HepG2 (cell line): Measurements from ENCODE around the gene BMPR1B. TPM values are rescaled to one million over a fixed set of nuclear protein-coding genes. Genes with fewer than 3 reads are reported as not detected.
"Not testable (repeated sequence)": the region's sequence is repeated elsewhere in the genome, so short reads cannot be mapped to it uniquely, and the experiment has no call there.

Experiments
- ATAC-seq: fragments of 200-7000 bp; cut with Tn5 transposase; 3 replicates; pipeline ENCODE4 v1.9.1; 2020; ENCODE audit warnings: mild to moderate bottlenecking, moderate library complexity
- BruUV-seq: library from RNA; stranded (reverse); fragments of 400-500 nt; replicated peaks from 2 replicates; lab custom pipeline; 2021; lab: Mats Ljungman, UMichigan
- CTCF ChIA-PET: fragments of 300-600 bp; formaldehyde crosslinking; extraction: SDS; loops from one replicate; lab custom pipeline; 2021; ENCODE audit warnings: low total read pairs, inconsistent platforms, low intra/inter-chr PET ratio; lab: Yijun Ruan, JAX
- POLR2A ChIA-PET: fragments of 350-600 bp; sonication (Branson Sonifier 250); formaldehyde crosslinking; loops from one replicate; lab custom pipeline; 2020; ENCODE audit warnings: antibody characterized with exemption, inconsistent platforms; lab: Yijun Ruan, JAX
- DNase-seq: peaks from one replicate; pipeline ENCODE4 v3.0.0-alpha.2; 2015; ENCODE audit warnings: low spot score
- FAIRE-seq: peaks from 3 replicates; lab custom pipeline; 2011; peaks lifted over from hg19 to GRCh38; lab: Jason Lieb, UNC
- H2AFZ ChIP-seq: one replicate; pipeline ENCODE4 v1.6.1; 2011; ENCODE audit warnings: low read length, inconsistent platforms
- H3K27ac ChIP-seq: fragments of 300-600 bp; 3 replicates; pipeline ENCODE4 v1.8.0; 2011; ENCODE audit warnings: mixed run types, mild to moderate bottlenecking, mixed read lengths, low read length, inconsistent platforms; ENCODE audit not compliant: insufficient read depth; ENCODE audit errors: extremely low read length
- H3K27me3 ChIP-seq, 2 experiments: fragments of 200-600 bp in 1 of 2; 2 replicates in 1 of 2; 3 replicates in 1 of 2; pipeline versions ENCODE4 v1.6.0 to v1.8.0; 2011; ENCODE audit warnings: low read length in 2 of 2, mild to moderate bottlenecking in 2 of 2, moderate library complexity in 2 of 2, inconsistent platforms in 1 of 2; ENCODE audit not compliant: insufficient read depth in 2 of 2, control insufficient read depth in 1 of 2
- H3K36me3 ChIP-seq, 2 experiments: fragments of 200-600 bp in 1 of 2; replicated peaks in 1 of 2; 2 replicates in 1 of 2; 3 replicates in 1 of 2; pipeline versions ENCODE4 v1.5.1 to v1.8.0; 2011; ENCODE audit warnings: low read length in 2 of 2, inconsistent platforms in 1 of 2; ENCODE audit not compliant: insufficient read depth in 2 of 2, control insufficient read depth in 1 of 2
- H3K4me1 ChIP-seq: 2 replicates; pipeline ENCODE4 v1.5.1; 2012; ENCODE audit warnings: low read length, inconsistent platforms; ENCODE audit not compliant: insufficient read depth
- H3K4me2 ChIP-seq: 2 replicates; pipeline ENCODE4 v1.6.0; 2011; ENCODE audit warnings: low read depth, low read length, inconsistent platforms
- H3K4me3 ChIP-seq, 3 experiments: fragments of 200-600 bp in 1 of 3; sonication (generic), shearing (Covaris generic) in 1 of 3; replicated peaks in 1 of 3; 2 replicates each; pipeline ENCODE4 v1.5.1; 2011 to 2016; ENCODE audit warnings: low read length in 3 of 3, inconsistent platforms in 2 of 3, low read depth in 2 of 3, mild to moderate bottlenecking in 2 of 3, control low read depth in 1 of 3, mixed read lengths in 1 of 3; ENCODE audit not compliant: insufficient read depth in 1 of 3
- H3K79me2 ChIP-seq: one replicate; pipeline ENCODE4 v1.6.1; 2011; ENCODE audit warnings: low read length, inconsistent platforms; ENCODE audit not compliant: insufficient read depth
- H3K9ac ChIP-seq: 2 replicates; pipeline ENCODE4 v1.6.0; 2011; ENCODE audit warnings: mild to moderate bottlenecking, low read depth, low read length, inconsistent platforms; ENCODE audit not compliant: insufficient read depth
- H3K9me3 ChIP-seq: 2 replicates; pipeline ENCODE4 v1.5.1; 2012; ENCODE audit warnings: mild to moderate bottlenecking, low read length
- H4K20me1 ChIP-seq: 2 replicates; pipeline ENCODE4 v1.6.0; 2011; ENCODE audit warnings: inconsistent platforms, mild to moderate bottlenecking, low read length, moderate library complexity; ENCODE audit not compliant: insufficient read depth
- KLF13 ChIP-seq: sonication (generic); formaldehyde crosslinking; IDR thresholded peaks from 2 replicates; pipeline ENCODE4 v1.4.0; 2020; ENCODE audit warnings: mild to moderate bottlenecking, missing genetic modification reagents
- ZNF430 ChIP-seq: sonication (generic); formaldehyde crosslinking; IDR thresholded peaks from 2 replicates; pipeline ENCODE4 v1.9.0; 2021; ENCODE audit warnings: mild to moderate bottlenecking, missing genetic modification reagents
- WGBS: methylation state at CpG from one replicate; pipeline ENCODE4 v1.1.6; 2017; ENCODE audit warnings: low lambda C conversion rate; 5-methylcytosine and 5-hydroxymethylcytosine counted together
- in situ Hi-C: cut with HindIII; loops from 2 replicates; pipeline ENCODE4 v1.10.0; 2017; ENCODE audit warnings: low pct_unique_long_range_greater_than_20kb; ENCODE audit not compliant: extremely low pct_ligation_motif_present
- intact Hi-C: fragments of 100-400 bp; cut with micrococcal nuclease; formaldehyde crosslinking; loops from one replicate; pipeline ENCODE4 v1.10.0; 2022; ENCODE audit not compliant: unreplicated experiment
- polyA plus RNA-seq, 8 experiments: library from polyadenylated mRNA; depleted of rRNA in 3 of 8; stranded (reverse) in 7 of 8; unstranded in 1 of 8; fragments of >200 nt; fragmentation: Illumina TruSeq in 4 of 8; extraction: Trizol in 4 of 8; gene quantifications; 2 replicates each; pipeline versions ENCODE4 v1.2.1 to v1.2.3, GENCODE V29; 2011 to 2016; ENCODE audit warnings: low read depth in 4 of 8, missing spikeins in 1 of 8, mixed read lengths in 1 of 8; ENCODE audit not compliant: insufficient read depth in 1 of 8
- total RNA-seq, 5 experiments: library from RNA; depleted of rRNA; stranded (reverse); fragments of >200 nt; fragmentation: Illumina TruSeq; extraction: Trizol; gene quantifications; 2 replicates each; pipeline ENCODE4 v1.2.3, GENCODE V29; 2016; ENCODE audit warnings: low read depth in 1 of 5
- TF ChIP-seq, protein P1 (sequence below): IDR thresholded peaks from 2 replicates; pipeline ENCODE4 v1.4.0; 2020; ENCODE audit warnings: mild to moderate bottlenecking, missing genetic modification reagents
- TF ChIP-seq, protein P2 (sequence below): sonication (generic); formaldehyde crosslinking; IDR thresholded peaks from 2 replicates; pipeline ENCODE4 v1.5.0; 2020; ENCODE audit warnings: mild to moderate bottlenecking, low read depth, missing genetic modification reagents, borderline replicate concordance
- TF ChIP-seq, protein P3 (sequence below): sonication (generic); formaldehyde crosslinking; conservative IDR thresholded peaks from 2 replicates; pipeline ENCODE4 v1.8.0; 2022; ENCODE audit warnings: low read depth, missing genetic modification reagents
- TF ChIP-seq, protein P4 (sequence below), 2 experiments: IDR thresholded peaks; 2 replicates each; pipeline ENCODE4 v1.6.1; 2011 to 2012; ENCODE audit warnings: low read length in 2 of 2, borderline replicate concordance in 1 of 2, low read depth in 1 of 2, mild to moderate bottlenecking in 1 of 2, moderate library complexity in 1 of 2

The BMPR1B gene
- total and polyA plus RNA-seq, 2 of the 13 experiments (the other 11 are each of a cell fraction or from before 2014, with no cell fraction given) = 0.07 TPM; not detected in 1

DNA sequence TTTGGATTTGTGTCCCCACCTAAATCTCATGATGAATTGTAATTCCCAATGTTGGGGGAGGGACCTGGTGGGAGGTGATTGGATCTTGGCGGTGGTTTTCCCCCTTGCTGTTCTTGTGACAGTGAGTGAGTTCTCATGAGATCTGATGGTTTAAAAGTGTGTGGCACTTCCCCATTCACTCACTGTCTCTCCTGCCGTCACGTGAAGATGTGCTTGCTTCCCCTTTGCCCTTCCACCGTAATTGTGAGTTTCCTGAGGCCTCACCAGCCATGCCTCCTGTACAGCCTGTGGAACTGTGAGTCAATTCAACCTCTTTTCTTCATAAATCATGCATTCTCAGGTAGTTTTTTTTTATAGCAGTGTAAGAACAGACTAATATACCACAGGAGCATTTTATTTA lies 304.0 kb downstream of the BMPR1B start:
- POLR2A ChIA-PET, H3K4me1 ChIP-seq, H3K79me2 ChIP-seq, H4K20me1 ChIP-seq, H3K9ac ChIP-seq, H3K27me3 ChIP-seq, H3K27ac ChIP-seq, H2AFZ ChIP-seq, CTCF ChIA-PET, ATAC-seq, H3K4me2 ChIP-seq, intact Hi-C loops, H3K4me3 ChIP-seq, FAIRE-seq, H3K36me3 ChIP-seq, BruUV-seq, H3K9me3 ChIP-seq, in situ Hi-C loops, DNase-seq: not testable (repeated sequence)
- 7% methylated on average over 4 of the region's 4 CpGs for WGBS

DNA sequence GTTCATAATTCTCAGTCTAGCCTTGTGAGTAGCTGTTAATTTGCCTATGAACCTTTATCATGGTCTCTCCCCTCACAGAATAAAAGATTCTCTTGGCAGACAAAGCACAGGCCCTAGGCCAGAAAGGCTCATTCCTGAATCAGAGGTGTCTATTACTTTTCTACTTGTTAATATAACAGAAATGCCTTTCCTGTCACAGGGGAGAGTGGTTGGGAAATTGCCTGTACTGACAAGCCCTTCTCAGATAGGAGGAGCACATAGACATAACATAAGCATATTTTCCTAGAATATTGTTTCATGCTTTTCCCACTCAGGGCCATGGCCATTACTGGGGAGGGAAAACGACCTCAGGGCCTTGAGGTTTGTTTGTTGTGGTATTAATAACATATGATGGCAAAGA lies 308.3 kb downstream of the BMPR1B start:
- Histone ChIP-seq H3K4me3 (no peak overlapping the region), H3K9ac (no peak overlapping the region), H3K27ac (no peak overlapping the region), H3K4me1 (no peaks in the 10 kb centered on the region), H3K79me2 (no peaks in the 10 kb centered on the region), H3K9me3 (no peaks in the 10 kb centered on the region), H2AFZ (no peak overlapping the region), H3K36me3 (no peaks in the 10 kb centered on the region), H3K4me2 (no peak overlapping the region), H3K27me3 (0 out of 5 replicates have a peak, but pooled peaks cover 0 to 3% of the 10 kb centered on the region in 2 experiments), H4K20me1 (no peaks in the 10 kb centered on the region)
- intact Hi-C loops = no loop called here
- DNase-seq = no peak
- in situ Hi-C loops = no loop called here
- ATAC-seq = no peak
- POLR2A ChIA-PET = no interaction called here
- CTCF ChIA-PET = no interaction called here
- FAIRE-seq = no peak
- WGBS = 0% methylated on average over 1 of the region's 1 CpG
- no TSS peak for BruUV-seq
- TF ChIP-seq, protein P1, sequence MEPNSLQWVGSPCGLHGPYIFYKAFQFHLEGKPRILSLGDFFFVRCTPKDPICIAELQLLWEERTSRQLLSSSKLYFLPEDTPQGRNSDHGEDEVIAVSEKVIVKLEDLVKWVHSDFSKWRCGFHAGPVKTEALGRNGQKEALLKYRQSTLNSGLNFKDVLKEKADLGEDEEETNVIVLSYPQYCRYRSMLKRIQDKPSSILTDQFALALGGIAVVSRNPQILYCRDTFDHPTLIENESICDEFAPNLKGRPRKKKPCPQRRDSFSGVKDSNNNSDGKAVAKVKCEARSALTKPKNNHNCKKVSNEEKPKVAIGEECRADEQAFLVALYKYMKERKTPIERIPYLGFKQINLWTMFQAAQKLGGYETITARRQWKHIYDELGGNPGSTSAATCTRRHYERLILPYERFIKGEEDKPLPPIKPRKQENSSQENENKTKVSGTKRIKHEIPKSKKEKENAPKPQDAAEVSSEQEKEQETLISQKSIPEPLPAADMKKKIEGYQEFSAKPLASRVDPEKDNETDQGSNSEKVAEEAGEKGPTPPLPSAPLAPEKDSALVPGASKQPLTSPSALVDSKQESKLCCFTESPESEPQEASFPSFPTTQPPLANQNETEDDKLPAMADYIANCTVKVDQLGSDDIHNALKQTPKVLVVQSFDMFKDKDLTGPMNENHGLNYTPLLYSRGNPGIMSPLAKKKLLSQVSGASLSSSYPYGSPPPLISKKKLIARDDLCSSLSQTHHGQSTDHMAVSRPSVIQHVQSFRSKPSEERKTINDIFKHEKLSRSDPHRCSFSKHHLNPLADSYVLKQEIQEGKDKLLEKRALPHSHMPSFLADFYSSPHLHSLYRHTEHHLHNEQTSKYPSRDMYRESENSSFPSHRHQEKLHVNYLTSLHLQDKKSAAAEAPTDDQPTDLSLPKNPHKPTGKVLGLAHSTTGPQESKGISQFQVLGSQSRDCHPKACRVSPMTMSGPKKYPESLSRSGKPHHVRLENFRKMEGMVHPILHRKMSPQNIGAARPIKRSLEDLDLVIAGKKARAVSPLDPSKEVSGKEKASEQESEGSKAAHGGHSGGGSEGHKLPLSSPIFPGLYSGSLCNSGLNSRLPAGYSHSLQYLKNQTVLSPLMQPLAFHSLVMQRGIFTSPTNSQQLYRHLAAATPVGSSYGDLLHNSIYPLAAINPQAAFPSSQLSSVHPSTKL (CRISPR knock-in tag) = no peak
- TF ChIP-seq, protein P2, sequence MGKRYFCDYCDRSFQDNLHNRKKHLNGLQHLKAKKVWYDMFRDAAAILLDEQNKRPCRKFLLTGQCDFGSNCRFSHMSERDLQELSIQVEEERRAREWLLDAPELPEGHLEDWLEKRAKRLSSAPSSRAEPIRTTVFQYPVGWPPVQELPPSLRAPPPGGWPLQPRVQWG = no peak
- TF ChIP-seq, protein P3, sequence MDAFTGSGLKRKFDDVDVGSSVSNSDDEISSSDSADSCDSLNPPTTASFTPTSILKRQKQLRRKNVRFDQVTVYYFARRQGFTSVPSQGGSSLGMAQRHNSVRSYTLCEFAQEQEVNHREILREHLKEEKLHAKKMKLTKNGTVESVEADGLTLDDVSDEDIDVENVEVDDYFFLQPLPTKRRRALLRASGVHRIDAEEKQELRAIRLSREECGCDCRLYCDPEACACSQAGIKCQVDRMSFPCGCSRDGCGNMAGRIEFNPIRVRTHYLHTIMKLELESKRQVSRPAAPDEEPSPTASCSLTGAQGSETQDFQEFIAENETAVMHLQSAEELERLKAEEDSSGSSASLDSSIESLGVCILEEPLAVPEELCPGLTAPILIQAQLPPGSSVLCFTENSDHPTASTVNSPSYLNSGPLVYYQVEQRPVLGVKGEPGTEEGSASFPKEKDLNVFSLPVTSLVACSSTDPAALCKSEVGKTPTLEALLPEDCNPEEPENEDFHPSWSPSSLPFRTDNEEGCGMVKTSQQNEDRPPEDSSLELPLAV (CRISPR knock-in tag) = no peak
- TF ChIP-seq KLF13 (CRISPR knock-in tag) = no peak
- TF ChIP-seq ZNF430 (CRISPR knock-in tag) = no peak
- TF ChIP-seq, protein P4, sequence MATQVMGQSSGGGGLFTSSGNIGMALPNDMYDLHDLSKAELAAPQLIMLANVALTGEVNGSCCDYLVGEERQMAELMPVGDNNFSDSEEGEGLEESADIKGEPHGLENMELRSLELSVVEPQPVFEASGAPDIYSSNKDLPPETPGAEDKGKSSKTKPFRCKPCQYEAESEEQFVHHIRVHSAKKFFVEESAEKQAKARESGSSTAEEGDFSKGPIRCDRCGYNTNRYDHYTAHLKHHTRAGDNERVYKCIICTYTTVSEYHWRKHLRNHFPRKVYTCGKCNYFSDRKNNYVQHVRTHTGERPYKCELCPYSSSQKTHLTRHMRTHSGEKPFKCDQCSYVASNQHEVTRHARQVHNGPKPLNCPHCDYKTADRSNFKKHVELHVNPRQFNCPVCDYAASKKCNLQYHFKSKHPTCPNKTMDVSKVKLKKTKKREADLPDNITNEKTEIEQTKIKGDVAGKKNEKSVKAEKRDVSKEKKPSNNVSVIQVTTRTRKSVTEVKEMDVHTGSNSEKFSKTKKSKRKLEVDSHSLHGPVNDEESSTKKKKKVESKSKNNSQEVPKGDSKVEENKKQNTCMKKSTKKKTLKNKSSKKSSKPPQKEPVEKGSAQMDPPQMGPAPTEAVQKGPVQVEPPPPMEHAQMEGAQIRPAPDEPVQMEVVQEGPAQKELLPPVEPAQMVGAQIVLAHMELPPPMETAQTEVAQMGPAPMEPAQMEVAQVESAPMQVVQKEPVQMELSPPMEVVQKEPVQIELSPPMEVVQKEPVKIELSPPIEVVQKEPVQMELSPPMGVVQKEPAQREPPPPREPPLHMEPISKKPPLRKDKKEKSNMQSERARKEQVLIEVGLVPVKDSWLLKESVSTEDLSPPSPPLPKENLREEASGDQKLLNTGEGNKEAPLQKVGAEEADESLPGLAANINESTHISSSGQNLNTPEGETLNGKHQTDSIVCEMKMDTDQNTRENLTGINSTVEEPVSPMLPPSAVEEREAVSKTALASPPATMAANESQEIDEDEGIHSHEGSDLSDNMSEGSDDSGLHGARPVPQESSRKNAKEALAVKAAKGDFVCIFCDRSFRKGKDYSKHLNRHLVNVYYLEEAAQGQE (IDR thresholded peaks at IDR 0.05; ENCODE audit: borderline replicate concordance in 1 of 2, low read depth in 1 of 2, low read length in 2 of 2) = no peak
